ENCODE measurements around the gene TGFB1I1.
"Not testable (repeated sequence)": the region's sequence is repeated elsewhere in the genome, so short reads cannot be mapped to it uniquely, and the experiment has no call there.

TGFB1I1 gene

DNA sequence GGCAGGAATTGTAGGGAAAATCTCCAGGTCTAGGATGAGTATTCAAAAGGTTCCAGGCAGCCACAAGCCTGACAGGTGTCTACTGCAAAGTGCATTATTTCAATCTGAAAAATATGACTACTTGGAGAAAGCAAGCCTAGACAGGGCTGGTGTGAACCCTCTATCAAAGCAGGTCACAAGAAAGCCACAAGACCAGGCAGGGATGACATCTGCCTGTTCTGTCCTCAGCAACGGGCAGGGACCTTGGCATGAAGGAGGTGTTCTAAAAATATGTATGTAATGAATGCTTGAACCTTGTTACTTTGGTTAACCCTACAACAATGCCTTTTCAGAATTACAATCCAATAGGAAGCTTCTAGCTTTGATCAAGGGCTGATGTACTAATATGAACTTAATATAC lies 42.6 kb upstream of the TGFB1I1 start:
- FAIRE-seq (no peak), DNase-seq (ENCODE audit: insufficient read length, low spot score) (no peak)
- TF ChIP-seq, protein P1, sequence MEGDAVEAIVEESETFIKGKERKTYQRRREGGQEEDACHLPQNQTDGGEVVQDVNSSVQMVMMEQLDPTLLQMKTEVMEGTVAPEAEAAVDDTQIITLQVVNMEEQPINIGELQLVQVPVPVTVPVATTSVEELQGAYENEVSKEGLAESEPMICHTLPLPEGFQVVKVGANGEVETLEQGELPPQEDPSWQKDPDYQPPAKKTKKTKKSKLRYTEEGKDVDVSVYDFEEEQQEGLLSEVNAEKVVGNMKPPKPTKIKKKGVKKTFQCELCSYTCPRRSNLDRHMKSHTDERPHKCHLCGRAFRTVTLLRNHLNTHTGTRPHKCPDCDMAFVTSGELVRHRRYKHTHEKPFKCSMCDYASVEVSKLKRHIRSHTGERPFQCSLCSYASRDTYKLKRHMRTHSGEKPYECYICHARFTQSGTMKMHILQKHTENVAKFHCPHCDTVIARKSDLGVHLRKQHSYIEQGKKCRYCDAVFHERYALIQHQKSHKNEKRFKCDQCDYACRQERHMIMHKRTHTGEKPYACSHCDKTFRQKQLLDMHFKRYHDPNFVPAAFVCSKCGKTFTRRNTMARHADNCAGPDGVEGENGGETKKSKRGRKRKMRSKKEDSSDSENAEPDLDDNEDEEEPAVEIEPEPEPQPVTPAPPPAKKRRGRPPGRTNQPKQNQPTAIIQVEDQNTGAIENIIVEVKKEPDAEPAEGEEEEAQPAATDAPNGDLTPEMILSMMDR (IDR thresholded peaks at IDR 0.05; ENCODE audit: insufficient read depth, missing control alignments) = no peak

DNA sequence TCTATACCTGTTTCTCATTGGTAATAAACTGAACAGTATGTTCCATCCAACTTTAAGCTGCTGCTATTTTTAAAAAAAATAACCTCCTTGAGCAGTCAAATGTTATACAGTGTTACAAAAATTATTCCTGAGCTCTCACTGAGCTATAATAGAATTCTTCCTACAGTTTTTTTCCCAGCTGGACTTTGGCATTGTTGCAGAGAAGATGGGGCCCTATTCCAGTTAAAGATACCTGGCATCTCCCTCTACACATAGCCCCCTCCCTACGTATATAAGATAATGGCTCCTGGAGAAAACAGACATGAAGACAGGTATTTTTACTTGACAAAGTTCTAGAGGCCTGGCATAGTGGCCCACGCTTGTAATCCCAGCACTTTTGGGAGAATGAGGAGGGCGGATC lies 42.2 kb upstream of the TGFB1I1 start:
- FAIRE-seq (no peak), DNase-seq (ENCODE audit: insufficient read length, low spot score) (no peak)
- TF ChIP-seq, protein P1 (IDR thresholded peaks at IDR 0.05; ENCODE audit: insufficient read depth, missing control alignments) = no peak

DNA sequence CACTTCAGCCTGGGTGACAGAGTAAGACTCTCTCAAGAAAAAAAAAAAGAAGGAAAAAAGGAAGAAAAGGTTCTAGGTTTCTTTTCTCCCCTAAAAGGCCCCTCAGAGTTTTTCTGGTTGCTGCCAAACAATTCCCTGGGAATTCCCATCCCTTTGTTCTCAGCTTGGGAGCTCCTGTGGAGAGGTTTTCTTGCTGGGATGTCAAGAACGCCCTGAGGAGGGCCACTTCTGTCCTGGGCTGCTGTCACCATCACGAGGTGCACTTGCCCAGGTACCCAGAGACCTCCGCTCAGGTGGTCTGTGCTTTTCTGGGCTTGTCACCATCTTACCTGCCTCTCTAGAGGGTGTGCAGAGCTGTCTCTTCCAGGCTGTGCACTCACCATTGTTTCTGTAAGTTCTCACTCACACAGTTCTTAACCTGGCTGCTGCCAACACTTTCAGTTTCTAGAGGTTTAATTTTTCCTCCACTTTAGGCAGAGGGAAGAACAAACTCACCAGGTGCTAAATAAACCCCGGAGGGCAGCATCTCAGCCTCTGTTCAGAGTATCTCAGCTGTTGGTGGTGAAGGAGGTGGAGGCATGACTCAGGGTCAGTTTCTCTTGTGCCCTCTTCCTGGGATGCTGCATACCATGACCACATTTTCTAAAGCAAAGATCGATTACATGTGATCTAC lies 41.4 kb upstream of the TGFB1I1 start:
- FAIRE-seq = no peak
- TF ChIP-seq, protein P1 (IDR thresholded peaks at IDR 0.05; ENCODE audit: insufficient read depth, missing control alignments) = no peak
- no peak for DNase-seq (ENCODE audit: insufficient read length, low spot score)

DNA sequence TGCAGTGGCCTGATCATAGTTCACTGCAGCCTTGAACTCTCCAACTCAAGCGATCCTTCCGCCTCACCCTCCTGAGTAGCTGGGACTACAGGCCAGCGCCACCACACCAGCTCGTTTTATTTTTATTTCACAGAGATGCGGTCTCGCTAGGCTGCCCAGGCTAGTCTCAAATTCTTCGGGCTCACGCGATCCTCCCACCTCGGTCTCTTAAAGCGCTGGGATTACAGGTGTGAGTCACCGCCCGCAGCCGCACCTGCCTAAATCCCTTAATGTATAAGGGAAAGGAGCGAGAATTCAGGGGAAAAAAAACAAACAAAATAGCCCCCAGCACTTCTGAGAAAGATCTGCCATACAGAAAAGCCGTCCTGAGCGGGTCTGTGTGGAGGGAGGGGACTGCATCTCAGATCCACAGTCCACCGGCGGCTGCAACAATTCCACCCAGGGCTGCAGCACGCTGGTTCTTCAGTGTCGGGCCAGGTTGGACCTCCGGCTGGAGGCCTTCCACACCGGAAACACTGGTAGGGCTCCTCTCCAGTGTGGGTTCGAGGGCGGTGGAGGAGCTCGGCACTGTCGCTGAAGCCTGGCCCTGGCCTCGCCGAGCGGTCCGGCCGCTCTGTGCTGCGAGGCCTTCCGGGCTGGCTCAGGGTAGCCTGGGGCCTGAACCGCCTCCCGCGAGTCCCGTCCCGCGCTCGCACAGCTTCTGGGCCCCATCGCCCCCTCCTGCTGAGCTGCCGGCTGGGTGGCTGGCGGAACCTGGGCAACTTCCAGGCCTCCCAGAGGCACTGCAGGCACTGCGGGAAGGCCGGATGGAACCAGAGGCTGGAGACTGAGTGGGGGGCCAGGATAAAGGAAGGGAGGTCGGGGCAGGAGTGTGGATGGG lies 36.4 kb upstream of the TGFB1I1 start:
- TF ChIP-seq, protein P1 (IDR thresholded peaks at IDR 0.05; ENCODE audit: insufficient read depth, missing control alignments) = no peak
- DNase-seq (ENCODE audit: insufficient read length, low spot score) (no peak), FAIRE-seq (no peak)

DNA sequence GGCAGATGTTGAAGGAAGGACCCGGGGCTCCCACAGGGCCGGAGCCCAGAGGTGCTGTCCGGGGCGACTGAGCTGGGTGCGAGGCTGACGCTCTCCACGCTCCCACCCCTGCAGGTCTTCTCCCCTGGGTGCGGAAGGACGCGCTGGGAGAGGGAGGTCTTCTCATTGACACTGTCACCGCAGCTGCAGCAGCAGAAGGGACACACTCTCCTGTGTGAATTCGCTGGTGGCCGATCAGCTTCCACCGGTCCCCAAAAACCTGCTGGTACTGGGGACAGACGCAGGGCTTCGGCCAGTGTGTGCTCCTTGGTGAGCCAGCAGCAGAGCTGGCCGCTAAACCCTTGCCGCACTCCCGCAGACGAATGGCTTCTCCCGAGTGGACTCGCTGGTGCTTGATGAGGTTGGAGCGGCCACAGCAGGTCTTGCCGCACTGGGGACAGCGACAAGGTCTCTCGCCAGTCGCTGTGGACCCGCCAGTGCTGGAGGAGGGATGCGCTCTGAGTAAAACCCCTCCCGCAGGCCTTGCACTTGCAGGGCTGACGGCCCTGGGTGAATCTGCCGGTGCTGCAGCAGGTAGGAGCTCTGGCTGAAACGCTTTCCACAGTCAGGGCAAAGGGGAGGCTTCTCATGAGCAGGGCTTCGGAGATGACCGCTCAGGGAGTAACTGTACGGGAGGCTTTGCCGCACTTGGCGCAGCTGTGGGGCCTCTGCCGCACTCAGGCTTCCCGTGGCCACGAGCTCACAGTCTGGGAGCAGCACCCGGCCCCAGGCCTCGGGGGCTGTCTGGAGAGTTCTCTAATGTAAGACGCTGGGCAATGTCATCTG lies 35.5 kb upstream of the TGFB1I1 start:
- FAIRE-seq (no peak), DNase-seq (ENCODE audit: insufficient read length, low spot score) (no peak)
- TF ChIP-seq, protein P1 (IDR thresholded peaks at IDR 0.05; ENCODE audit: insufficient read depth, missing control alignments) = no peak

DNA sequence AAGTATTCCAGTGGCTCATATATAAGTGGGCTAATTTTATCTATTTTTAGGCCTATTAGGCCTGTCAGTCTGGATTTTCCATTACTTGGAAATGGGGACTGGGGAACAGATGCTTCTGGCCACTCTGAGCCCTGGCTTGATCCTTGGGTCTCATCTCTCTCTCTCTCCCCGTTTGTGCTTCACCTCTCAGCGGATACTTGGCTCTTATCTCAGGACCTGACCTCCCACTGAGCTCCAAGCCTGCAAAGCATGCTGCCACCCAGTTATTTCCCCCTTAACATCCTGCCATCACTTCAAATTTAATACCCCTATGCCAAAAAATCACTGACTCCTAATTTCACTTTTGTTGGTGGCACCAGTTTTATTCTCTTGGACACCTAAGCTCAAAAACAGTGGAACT lies 33.5 kb upstream of the TGFB1I1 start:
- FAIRE-seq = no peak
- no peak for DNase-seq (ENCODE audit: insufficient read length, low spot score)
- TF ChIP-seq, protein P1 (IDR thresholded peaks at IDR 0.05; ENCODE audit: insufficient read depth, missing control alignments) = no peak

DNA sequence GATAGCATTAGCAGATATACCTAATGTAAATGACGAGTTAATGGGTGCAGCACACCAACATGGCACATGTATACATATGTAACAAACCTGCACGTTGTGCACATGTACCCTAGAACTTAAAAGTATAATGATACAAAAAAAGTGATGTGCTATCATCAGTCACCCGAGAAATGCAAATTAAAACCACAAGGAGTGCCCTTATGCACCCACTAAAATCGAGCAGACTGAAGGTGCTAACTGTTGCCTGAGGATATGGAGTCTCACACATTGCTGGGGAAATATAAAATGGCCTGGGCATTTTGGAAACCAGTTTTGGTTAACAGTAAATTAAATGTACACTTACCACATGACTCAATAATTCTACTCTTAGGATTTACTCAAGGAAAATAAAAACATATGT lies 32.9 kb upstream of the TGFB1I1 start:
- not testable (repeated sequence) for DNase-seq (ENCODE audit: insufficient read length, low spot score)

More for the DNA sequence above, 32.9 kb upstream of the TGFB1I1 start:
- not testable (repeated sequence) for FAIRE-seq
